B cell (primary cell): Measurements from ENCODE around the gene RPL27. TPM values are rescaled to one million over a fixed set of nuclear protein-coding genes. Genes with fewer than 3 reads are reported as not detected.

Source experiments
- ATAC-seq: fragments of 200-7000 bp; cut with Tn5 transposase; one replicate; pipeline ENCODE4 v1.10.0; 2021; ENCODE audit warnings: low read depth, mild to moderate bottlenecking, moderate number of reproducible peaks, moderate library complexity
- CTCF ChIA-PET: fragments of 350-600 bp; sonication (Branson Sonifier 250); formaldehyde crosslinking; loops from one replicate; lab custom pipeline; 2021; ENCODE audit warnings: antibody characterized with exemption, inconsistent platforms; lab: Charles Lee
- POLR2A ChIA-PET: fragments of 350-600 bp; sonication (Branson Sonifier 250); formaldehyde crosslinking; loops from one replicate; lab custom pipeline; 2021; ENCODE audit warnings: antibody characterized with exemption; lab: Charles Lee
- DNase-seq: peaks from one replicate; pipeline ENCODE4 v3.0.0; 2013
- H2AFZ ChIP-seq: 2 replicates; pipeline ENCODE4 v1.6.1; 2012; ENCODE audit warnings: mild to moderate bottlenecking, low read depth, low read length; ENCODE audit not compliant: insufficient read depth, poor library complexity, severe bottlenecking
- H3K27ac ChIP-seq, 2 donors: 1 replicate in 1 of 2; 2 replicates in 1 of 2; pipeline ENCODE4 v1.5.1; 2012 to 2013; ENCODE audit warnings: low read length in 2 of 2, mild to moderate bottlenecking in 2 of 2, moderate library complexity in 1 of 2
- H3K27me3 ChIP-seq, 4 experiments: fragments of 200-600 bp in 1 of 4; sonication (generic) in 1 of 4; replicated peaks in 1 of 4; 1 replicate in 2 of 4; 2 replicates in 2 of 4; pipeline versions ENCODE4 v1.6.1 to v1.7.0; 2013 to 2016; ENCODE audit warnings: low read length in 3 of 4, mild to moderate bottlenecking in 2 of 4, mixed read lengths in 1 of 4, moderate library complexity in 1 of 4; ENCODE audit not compliant: insufficient read depth in 4 of 4, control insufficient read depth in 3 of 4; ENCODE audit errors: control extremely low read depth in 1 of 4
- H3K36me3 ChIP-seq, 2 experiments: replicated peaks in 1 of 2; 1 replicate in 1 of 2; 2 replicates in 1 of 2; pipeline versions ENCODE4 v1.6.1 to v1.7.1; 2013; ENCODE audit warnings: low read length in 1 of 2; ENCODE audit not compliant: insufficient read depth in 2 of 2, control insufficient read depth in 1 of 2; ENCODE audit errors: control extremely low read depth in 1 of 2, extremely low read depth in 1 of 2
- H3K4me1 ChIP-seq, 2 donors: fragments of 200-600 bp in 1 of 2; sonication (generic) in 1 of 2; 1 replicate in 1 of 2; 2 replicates in 1 of 2; pipeline versions ENCODE4 v1.5.1 to v1.6.1; 2013 to 2017; ENCODE audit warnings: low read length in 2 of 2; ENCODE audit not compliant: control insufficient read depth in 2 of 2, insufficient read depth in 2 of 2
- H3K4me2 ChIP-seq: replicated peaks from 2 replicates; pipeline ENCODE3; 2012; ENCODE audit warnings: mild to moderate bottlenecking, low read depth, low read length; ENCODE audit not compliant: poor library complexity, severe bottlenecking
- H3K4me3 ChIP-seq, 5 experiments: fragments of 200-600 bp in 1 of 5; sonication (generic) in 1 of 5; 1 replicate in 3 of 5; 2 replicates in 2 of 5; pipeline versions ENCODE4 v1.5.1 to v1.7.0; 2011 to 2016; ENCODE audit warnings: low read length in 4 of 5, mild to moderate bottlenecking in 4 of 5, low read depth in 2 of 5, control low read depth in 1 of 5, moderate library complexity in 1 of 5; ENCODE audit not compliant: insufficient read depth in 1 of 5; ENCODE audit errors: control extremely low read depth in 1 of 5, extremely low read depth in 1 of 5
- H3K79me2 ChIP-seq: fragments of 200-600 bp; sonication (generic); one replicate; pipeline ENCODE4 v1.6.0; 2016; ENCODE audit warnings: low read length; ENCODE audit not compliant: control insufficient read depth, insufficient read depth
- H3K9ac ChIP-seq: fragments of 200-600 bp; sonication (generic); 2 replicates; pipeline ENCODE4 v1.6.1; 2017; ENCODE audit warnings: mild to moderate bottlenecking, low read length, moderate library complexity
- H3K9me3 ChIP-seq, 3 donors: one replicate each; pipeline versions ENCODE4 v1.6.1 to v1.7.1; 2013; ENCODE audit warnings: low read length in 2 of 3; ENCODE audit not compliant: control insufficient read depth in 2 of 3, insufficient read depth in 1 of 3; ENCODE audit errors: control extremely low read depth in 1 of 3
- H4K20me1 ChIP-seq: 2 replicates; pipeline ENCODE4 v1.6.0; 2012; ENCODE audit warnings: mild to moderate bottlenecking, low read length; ENCODE audit not compliant: insufficient read depth, control insufficient read depth, poor library complexity, severe bottlenecking
- H3K27ac Mint-ChIP-seq: one replicate; pipeline ENCODE4 v1.8.0; 2021; ENCODE audit warnings: mixed read lengths
- H3K27me3 Mint-ChIP-seq: one replicate; pipeline ENCODE4 v1.8.0; 2021; ENCODE audit warnings: mixed read lengths
- H3K4me1 Mint-ChIP-seq: one replicate; pipeline ENCODE4 v1.8.0; 2021; ENCODE audit warnings: mixed read lengths
- H3K4me3 Mint-ChIP-seq: one replicate; pipeline ENCODE4 v1.8.0; 2021; ENCODE audit warnings: mixed read lengths
- H3K9me3 Mint-ChIP-seq: one replicate; pipeline ENCODE4 v1.8.0; 2022; ENCODE audit warnings: mixed read lengths; ENCODE audit not compliant: insufficient read depth
- CTCF ChIP-seq: fragments of 200-600 bp; IDR thresholded peaks from one replicate; pipeline ENCODE4 v1.8.0; 2022; ENCODE audit warnings: antibody characterized with exemption, mild to moderate bottlenecking
- EZH2 ChIP-seq: IDR thresholded peaks from 2 replicates; pipeline ENCODE4 v1.6.1; 2012; ENCODE audit warnings: borderline replicate concordance, low read depth, mild to moderate bottlenecking, moderate library complexity, low read length; ENCODE audit not compliant: insufficient read depth, poor library complexity, severe bottlenecking
- WGBS: methylation state at CpG from one replicate; pipeline ENCODE4 v1.1.5; 2013; ENCODE audit warnings: missing lambda C conversion rate; ENCODE audit not compliant: insufficient coverage; 5-methylcytosine and 5-hydroxymethylcytosine counted together
- intact Hi-C: fragments of 100-400 bp; cut with micrococcal nuclease; formaldehyde crosslinking; loops from one replicate; pipeline ENCODE4 v1.10.0; 2022
- polyA plus RNA-seq: library from polyadenylated mRNA; depleted of rRNA; stranded (reverse); fragments of >200 nt; gene quantifications from 2 replicates; pipeline ENCODE4 v1.2.3, GENCODE V29; 2012
- total RNA-seq, 2 donors: library from RNA; stranded (reverse); fragments of 120-200 nt in 1 of 2; gene quantifications; 1 replicate in 1 of 2; 2 replicates in 1 of 2; pipeline versions ENCODE4 v1.2.3 to v1.2.4, GENCODE V29; 2013 to 2022

The RPL27 gene
- total and polyA plus RNA-seq, 2 donors (not counting 1 experiment from before 2014, with no cell fraction given), result 1,087 to 3,493 TPM

GRCh38 chr17:43011728-43012472 lies 13.7 kb downstream of the RPL27 start:
- H3K4me2 ChIP-seq, result no peak overlapping the region
- no peak overlapping the region for H3K27ac ChIP-seq
- H3K4me3 ChIP-seq, result no peak overlapping the region
- no peak overlapping the region for H3K27ac Mint-ChIP-seq
- peaks cover 3 to 7% of the 10 kb centered on the region in 2 donors for H3K4me1 ChIP-seq
- H3K9me3 Mint-ChIP-seq, result no peaks in the 10 kb centered on the region
- peaks cover 9% of the 10 kb centered on the region for H3K4me1 Mint-ChIP-seq
- H2AFZ ChIP-seq, result no peak overlapping the region
- H3K27me3 ChIP-seq, result no peaks in the 10 kb centered on the region
- H3K79me2 ChIP-seq, result peaks cover 34% of the 10 kb centered on the region
- ChIA-PET CTCF (interaction anchor here (0.8 to 1.3 kb wide), 3 partner anchors 10 to 327 kb away, joined by 3 read pairs; no protein-coding TSS in a partner anchor), POLR2A (no interaction called here)
- WGBS, result 100% methylated on average over 11 of the region's 15 CpGs
- H3K9me3 ChIP-seq, result no peaks in the 10 kb centered on the region
- H3K36me3 ChIP-seq, result peaks cover 0 to 26% of the 10 kb centered on the region in 2 experiments
- H3K27me3 Mint-ChIP-seq, result no peaks in the 10 kb centered on the region
- no peak for TF ChIP-seq EZH2
- no peak for TF ChIP-seq CTCF
- no peak overlapping the region for H3K4me3 Mint-ChIP-seq
- DNase-seq (no peak), ATAC-seq (no peak)
- no peak overlapping the region for H3K9ac ChIP-seq
- no peaks in the 10 kb centered on the region for H4K20me1 ChIP-seq
- intact Hi-C loops, result no loop called here

- H3K79me2 ChIP-seq, result peaks cover 21% of the 10 kb centered on the region
- no peaks in the 10 kb centered on the region for H3K27me3 Mint-ChIP-seq
- ChIA-PET POLR2A (no interaction called here), CTCF (interaction anchor here (1.1 kb wide), 1 partner anchor 15 kb away, joined by 3 read pairs; no protein-coding TSS in a partner anchor)
- H3K4me1 Mint-ChIP-seq, result peaks cover 5% of the 10 kb centered on the region
- peaks cover 0 to 26% of the 10 kb centered on the region in 2 experiments for H3K36me3 ChIP-seq
- intact Hi-C loops, result no loop called here
- ATAC-seq, result no peak
- H3K4me1 ChIP-seq, result no peaks in the 10 kb centered on the region
- TF ChIP-seq EZH2, result no peak
- TF ChIP-seq CTCF, result no peak
- H3K9me3 ChIP-seq, result no peaks in the 10 kb centered on the region
- no peaks in the 10 kb centered on the region for H3K27me3 ChIP-seq
- no peak overlapping the region for H3K9ac ChIP-seq
- peak; percentile 6 for DNase-seq
- 100% methylated on average over 8 of the region's 8 CpGs for WGBS
- H3K9me3 Mint-ChIP-seq, result no peaks in the 10 kb centered on the region
- no peak overlapping the region for H3K4me3 Mint-ChIP-seq
- no peaks in the 10 kb centered on the region for H4K20me1 ChIP-seq
- no peak overlapping the region for H3K27ac ChIP-seq
- H3K27ac Mint-ChIP-seq, result peak overlapping the region; percentile 20
- no peak overlapping the region for H3K4me3 ChIP-seq
- no peak overlapping the region for H2AFZ ChIP-seq
- H3K4me2 ChIP-seq, result no peak overlapping the region
Observed at GRCh38 chr17:43013296-43013695, 15.1 kb downstream of the RPL27 start.
